Measurements from ENCODE around the gene STRIP2. TPM values are rescaled to one million over a fixed set of nuclear protein-coding genes. Genes with fewer than 3 reads are reported as not detected.

Gene STRIP2
- total and polyA plus RNA-seq, 9 of the 15 experiments (the other 6 are each of a cell fraction or from before 2014, with no cell fraction given) = 10.1 to 81.8 (median 42.3) TPM

DNA sequence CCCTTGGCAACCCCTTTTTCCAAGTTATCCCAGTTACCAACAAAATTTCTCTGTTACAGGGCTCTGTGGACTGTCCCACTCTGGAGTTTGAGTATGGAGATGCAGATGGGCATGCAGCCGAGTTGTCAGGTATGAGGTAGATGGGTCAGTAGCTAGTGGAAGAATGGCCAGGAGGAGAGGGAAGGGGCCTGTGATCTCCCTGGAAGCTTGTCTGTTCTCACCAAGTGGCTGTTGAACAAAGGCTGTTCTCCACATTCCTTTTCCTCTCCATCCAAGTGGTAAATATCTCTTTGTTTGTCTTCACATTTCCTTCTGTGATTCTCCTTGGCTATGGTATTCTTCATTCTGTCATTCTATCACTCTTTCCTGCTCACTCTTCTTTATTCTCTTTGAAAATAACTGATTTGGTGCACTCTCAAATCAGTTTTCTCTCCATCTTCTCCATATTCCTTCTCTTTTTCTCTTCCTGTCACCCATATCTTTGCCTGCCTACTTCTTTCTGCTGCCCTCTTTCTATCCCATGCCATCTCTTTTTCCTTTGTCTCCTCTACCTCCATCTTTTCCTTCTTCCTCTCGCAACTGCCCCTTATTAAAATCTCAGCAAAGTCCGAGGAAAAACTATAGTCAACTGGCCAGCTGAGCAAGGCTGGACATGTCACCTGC, 5.9 kb downstream of the STRIP2 start (continued):
- TF ChIP-seq, protein P1, sequence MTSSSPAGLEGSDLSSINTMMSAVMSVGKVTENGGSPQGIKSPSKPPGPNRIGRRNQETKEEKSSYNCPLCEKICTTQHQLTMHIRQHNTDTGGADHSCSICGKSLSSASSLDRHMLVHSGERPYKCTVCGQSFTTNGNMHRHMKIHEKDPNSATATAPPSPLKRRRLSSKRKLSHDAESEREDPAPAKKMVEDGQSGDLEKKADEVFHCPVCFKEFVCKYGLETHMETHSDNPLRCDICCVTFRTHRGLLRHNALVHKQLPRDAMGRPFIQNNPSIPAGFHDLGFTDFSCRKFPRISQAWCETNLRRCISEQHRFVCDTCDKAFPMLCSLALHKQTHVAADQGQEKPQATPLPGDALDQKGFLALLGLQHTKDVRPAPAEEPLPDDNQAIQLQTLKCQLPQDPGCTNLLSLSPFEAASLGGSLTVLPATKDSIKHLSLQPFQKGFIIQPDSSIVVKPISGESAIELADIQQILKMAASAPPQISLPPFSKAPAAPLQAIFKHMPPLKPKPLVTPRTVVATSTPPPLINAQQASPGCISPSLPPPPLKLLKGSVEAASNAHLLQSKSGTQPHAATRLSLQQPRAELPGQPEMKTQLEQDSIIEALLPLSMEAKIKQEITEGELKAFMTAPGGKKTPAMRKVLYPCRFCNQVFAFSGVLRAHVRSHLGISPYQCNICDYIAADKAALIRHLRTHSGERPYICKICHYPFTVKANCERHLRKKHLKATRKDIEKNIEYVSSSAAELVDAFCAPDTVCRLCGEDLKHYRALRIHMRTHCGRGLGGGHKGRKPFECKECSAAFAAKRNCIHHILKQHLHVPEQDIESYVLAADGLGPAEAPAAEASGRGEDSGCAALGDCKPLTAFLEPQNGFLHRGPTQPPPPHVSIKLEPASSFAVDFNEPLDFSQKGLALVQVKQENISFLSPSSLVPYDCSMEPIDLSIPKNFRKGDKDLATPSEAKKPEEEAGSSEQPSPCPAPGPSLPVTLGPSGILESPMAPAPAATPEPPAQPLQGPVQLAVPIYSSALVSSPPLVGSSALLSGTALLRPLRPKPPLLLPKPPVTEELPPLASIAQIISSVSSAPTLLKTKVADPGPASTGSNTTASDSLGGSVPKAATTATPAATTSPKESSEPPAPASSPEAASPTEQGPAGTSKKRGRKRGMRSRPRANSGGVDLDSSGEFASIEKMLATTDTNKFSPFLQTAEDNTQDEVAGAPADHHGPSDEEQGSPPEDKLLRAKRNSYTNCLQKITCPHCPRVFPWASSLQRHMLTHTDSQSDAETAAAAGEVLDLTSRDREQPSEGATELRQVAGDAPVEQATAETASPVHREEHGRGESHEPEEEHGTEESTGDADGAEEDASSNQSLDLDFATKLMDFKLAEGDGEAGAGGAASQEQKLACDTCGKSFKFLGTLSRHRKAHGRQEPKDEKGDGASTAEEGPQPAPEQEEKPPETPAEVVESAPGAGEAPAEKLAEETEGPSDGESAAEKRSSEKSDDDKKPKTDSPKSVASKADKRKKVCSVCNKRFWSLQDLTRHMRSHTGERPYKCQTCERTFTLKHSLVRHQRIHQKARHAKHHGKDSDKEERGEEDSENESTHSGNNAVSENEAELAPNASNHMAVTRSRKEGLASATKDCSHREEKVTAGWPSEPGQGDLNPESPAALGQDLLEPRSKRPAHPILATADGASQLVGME (CRISPR knock-in tag; IDR thresholded peaks at IDR 0.05) = 0 out of 2 replicates have a peak, but pooled peaks have one; percentile 38
- TF ChIP-seq, protein P2, sequence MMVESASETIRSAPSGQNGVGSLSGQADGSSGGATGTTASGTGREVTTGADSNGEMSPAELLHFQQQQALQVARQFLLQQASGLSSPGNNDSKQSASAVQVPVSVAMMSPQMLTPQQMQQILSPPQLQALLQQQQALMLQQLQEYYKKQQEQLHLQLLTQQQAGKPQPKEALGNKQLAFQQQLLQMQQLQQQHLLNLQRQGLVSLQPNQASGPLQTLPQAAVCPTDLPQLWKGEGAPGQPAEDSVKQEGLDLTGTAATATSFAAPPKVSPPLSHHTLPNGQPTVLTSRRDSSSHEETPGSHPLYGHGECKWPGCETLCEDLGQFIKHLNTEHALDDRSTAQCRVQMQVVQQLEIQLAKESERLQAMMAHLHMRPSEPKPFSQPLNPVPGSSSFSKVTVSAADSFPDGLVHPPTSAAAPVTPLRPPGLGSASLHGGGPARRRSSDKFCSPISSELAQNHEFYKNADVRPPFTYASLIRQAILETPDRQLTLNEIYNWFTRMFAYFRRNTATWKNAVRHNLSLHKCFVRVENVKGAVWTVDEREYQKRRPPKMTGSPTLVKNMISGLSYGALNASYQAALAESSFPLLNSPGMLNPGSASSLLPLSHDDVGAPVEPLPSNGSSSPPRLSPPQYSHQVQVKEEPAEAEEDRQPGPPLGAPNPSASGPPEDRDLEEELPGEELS (CRISPR knock-in tag; IDR thresholded peaks at IDR 0.05; ENCODE audit: borderline replicate concordance) = 0 out of 2 replicates have a peak, but pooled peaks have one; percentile 49
- no peak for TF ChIP-seq ZNF507 (tag; conservative IDR thresholded peaks at IDR 0.05)
- no peak for TF ChIP-seq TSC22D4 (tag; IDR thresholded peaks at IDR 0.05)
- TF ChIP-seq ZNF184 (CRISPR knock-in tag; IDR thresholded peaks at IDR 0.05) = no peak
- TF ChIP-seq NEUROD1 (IDR thresholded peaks at IDR 0.05; ENCODE audit: borderline replicate concordance, low read depth, low read length, partially characterized antibody) = no peak
- TF ChIP-seq, protein P3, sequence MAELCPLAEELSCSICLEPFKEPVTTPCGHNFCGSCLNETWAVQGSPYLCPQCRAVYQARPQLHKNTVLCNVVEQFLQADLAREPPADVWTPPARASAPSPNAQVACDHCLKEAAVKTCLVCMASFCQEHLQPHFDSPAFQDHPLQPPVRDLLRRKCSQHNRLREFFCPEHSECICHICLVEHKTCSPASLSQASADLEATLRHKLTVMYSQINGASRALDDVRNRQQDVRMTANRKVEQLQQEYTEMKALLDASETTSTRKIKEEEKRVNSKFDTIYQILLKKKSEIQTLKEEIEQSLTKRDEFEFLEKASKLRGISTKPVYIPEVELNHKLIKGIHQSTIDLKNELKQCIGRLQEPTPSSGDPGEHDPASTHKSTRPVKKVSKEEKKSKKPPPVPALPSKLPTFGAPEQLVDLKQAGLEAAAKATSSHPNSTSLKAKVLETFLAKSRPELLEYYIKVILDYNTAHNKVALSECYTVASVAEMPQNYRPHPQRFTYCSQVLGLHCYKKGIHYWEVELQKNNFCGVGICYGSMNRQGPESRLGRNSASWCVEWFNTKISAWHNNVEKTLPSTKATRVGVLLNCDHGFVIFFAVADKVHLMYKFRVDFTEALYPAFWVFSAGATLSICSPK (IDR thresholded peaks at IDR 0.05; ENCODE audit: borderline replicate concordance) = peak; percentile 73; the same call in 1 of the 2 replicates
- TF ChIP-seq ZKSCAN8 (CRISPR knock-in tag; IDR thresholded peaks at IDR 0.05) = no peak
- peak; percentile 15; the same call in 1 of the 2 replicates for TF ChIP-seq TAF7 (tag; IDR thresholded peaks at IDR 0.05)

Data from K562 (cell line).